RWPE1 (cell line): ENCODE results near the gene HDAC4.

ENCODE experiments used
- CTCF ChIA-PET: fragments of 350-600 bp; sonication (Branson Sonifier 250); formaldehyde crosslinking; extraction: SDS; loops from one replicate; lab custom pipeline; 2021; lab: Yijun Ruan, JAX
- POLR2A ChIA-PET: fragments of 400-600 bp; formaldehyde crosslinking; extraction: SDS; loops from one replicate; lab custom pipeline; 2020; ENCODE audit warnings: antibody characterized with exemption; ENCODE audit not compliant: low non-redundant PET; lab: Yijun Ruan, JAX
- DNase-seq: peaks from one replicate; pipeline ENCODE4 v3.0.0; 2012; ENCODE audit warnings: low spot score
- H3K27ac ChIP-seq: fragments of 450-650 bp; 2 replicates; pipeline ENCODE4 v1.5.1; 2017
- TF ChIP-seq, protein P1 (sequence below): fragments of 450-650 bp; conservative IDR thresholded peaks from 2 replicates; pipeline ENCODE4 v1.5.1; 2017; ENCODE audit warnings: low read depth, mild to moderate bottlenecking

The HDAC4 gene

DNA sequence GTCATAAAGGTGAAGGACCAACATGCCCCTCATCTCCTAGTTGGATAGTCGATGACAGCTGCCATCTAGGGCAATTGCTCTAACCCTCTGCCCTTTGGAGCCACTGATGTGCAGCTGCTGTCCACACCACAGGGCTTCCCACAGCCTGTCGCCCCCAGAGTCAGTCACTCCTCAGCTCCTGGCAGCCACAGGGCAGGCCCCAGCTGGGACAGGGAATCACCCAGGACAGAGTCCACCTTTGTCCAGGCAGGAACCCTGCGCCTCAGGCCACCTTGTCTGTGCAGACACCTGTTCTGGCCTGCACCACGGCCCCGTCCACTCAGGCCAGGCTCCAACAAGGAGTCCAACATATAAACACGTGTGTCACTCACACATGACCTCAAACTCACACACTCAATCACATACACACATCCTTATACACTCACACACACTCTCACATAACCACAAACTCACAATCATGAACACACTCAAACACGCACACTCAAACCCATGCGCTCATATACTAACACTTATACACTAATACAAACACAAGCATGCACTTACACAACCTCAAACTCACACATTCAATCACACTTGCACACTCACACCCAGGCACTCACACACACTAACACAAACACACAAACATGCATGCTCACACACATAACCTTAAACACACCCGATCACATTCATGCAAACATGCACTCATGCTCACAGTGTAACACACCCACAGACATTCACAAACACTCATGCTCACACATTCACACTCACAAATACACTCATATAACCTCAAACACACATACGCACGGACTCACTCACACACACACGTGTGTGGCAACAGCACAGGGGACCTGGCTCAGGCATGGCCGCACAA is 29.7 kb downstream of the HDAC4 start:
- POLR2A ChIA-PET: no interaction called here
- H3K27ac ChIP-seq: no peak overlapping the region
- DNase-seq: no peak
- CTCF ChIA-PET: interaction anchor here (0.6 kb wide), 1 partner anchor 691 kb away, joined by 3 read pairs; no protein-coding TSS in a partner anchor
- TF ChIP-seq, protein P1, sequence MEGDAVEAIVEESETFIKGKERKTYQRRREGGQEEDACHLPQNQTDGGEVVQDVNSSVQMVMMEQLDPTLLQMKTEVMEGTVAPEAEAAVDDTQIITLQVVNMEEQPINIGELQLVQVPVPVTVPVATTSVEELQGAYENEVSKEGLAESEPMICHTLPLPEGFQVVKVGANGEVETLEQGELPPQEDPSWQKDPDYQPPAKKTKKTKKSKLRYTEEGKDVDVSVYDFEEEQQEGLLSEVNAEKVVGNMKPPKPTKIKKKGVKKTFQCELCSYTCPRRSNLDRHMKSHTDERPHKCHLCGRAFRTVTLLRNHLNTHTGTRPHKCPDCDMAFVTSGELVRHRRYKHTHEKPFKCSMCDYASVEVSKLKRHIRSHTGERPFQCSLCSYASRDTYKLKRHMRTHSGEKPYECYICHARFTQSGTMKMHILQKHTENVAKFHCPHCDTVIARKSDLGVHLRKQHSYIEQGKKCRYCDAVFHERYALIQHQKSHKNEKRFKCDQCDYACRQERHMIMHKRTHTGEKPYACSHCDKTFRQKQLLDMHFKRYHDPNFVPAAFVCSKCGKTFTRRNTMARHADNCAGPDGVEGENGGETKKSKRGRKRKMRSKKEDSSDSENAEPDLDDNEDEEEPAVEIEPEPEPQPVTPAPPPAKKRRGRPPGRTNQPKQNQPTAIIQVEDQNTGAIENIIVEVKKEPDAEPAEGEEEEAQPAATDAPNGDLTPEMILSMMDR: no peak

DNA sequence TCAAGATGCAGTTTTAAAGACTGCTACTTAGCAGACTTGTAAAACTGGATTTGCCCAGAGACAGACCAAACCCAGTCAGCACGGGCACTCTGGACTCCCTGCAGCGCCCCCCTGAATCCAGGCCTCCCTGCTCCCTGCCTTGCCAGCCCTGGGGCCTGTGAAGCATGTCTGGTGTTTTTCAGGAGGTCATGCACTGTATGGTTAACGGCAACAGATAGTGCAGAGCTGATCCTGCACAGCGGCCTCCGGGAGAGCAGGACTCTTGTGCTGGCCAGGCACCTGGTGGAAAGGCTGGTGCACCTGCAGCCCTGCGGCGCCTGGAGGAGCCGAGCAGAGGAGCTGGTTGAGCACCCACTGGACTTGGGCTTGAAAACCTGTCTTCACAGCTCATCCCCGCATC is 30.4 kb downstream of the HDAC4 start:
- ChIA-PET CTCF (interaction anchor here (0.6 kb wide), 1 partner anchor 691 kb away, joined by 3 read pairs; no protein-coding TSS in a partner anchor), POLR2A (no interaction called here)
- TF ChIP-seq, protein P1: no peak
- no peak overlapping the region for H3K27ac ChIP-seq
- no peak for DNase-seq

- no peak for DNase-seq
- H3K27ac ChIP-seq: no peak overlapping the region
- ChIA-PET POLR2A (no interaction called here), CTCF (no interaction called here)
- TF ChIP-seq, protein P1: no peak
These were observed 31.1 kb downstream of the HDAC4 start for GRCh38 chr2:239369631-239370161.

DNA sequence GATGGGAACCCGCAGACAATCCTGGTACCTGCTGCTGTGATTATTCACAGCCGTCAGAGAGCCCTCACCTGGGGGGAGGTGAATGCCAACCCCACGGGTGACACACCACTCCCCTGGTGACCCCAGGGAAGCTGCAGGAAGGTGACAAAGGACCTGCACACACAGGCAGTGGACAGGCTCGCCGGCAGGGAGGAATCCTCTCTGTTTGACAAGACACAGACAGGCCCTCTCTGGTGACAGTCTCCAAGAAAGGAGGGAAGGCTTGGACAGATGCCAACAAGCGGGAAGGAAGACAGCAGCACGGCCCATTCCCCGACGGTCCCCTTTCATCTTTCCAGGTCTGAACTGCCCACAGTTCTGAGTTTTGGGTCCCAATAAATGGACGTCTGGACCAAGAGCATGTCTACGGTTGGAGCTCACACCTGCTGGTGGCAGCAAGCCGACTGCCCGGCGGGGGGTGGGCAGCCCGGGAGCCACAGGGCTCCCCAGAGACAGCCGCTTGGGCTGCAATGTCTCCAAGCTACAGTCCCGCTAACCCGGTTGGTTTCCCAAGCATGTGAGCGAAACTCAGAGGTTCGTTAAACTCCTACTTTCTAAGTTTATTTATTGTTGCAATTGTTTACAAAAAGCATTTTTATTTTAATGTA is 31.8 kb downstream of the HDAC4 start:
- no peak for DNase-seq
- ChIA-PET POLR2A (no interaction called here), CTCF (no interaction called here)
- TF ChIP-seq, protein P1: no peak
- no peak overlapping the region for H3K27ac ChIP-seq

DNA sequence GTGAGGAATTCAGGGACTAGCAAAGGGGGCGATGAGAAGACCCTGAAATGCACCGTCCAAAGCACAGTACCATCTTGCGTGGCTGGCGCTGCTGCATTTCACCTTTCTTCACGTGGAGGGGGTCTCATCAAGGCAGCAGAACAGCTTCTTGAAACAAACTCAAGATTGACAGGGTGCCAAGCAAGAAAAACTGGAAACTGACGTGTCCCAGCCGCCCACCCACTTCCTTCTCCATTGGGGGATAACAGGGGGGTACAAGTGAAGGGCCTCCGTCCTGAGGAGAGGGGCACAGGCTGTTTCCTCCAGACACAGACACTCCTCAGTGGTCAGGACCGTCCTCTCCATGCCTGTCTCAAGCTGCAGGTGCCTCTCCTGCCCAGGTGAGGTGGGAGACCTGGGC is 32.5 kb downstream of the HDAC4 start:
- TF ChIP-seq, protein P1: no peak
- H3K27ac ChIP-seq: no peak overlapping the region
- no peak for DNase-seq
- CTCF ChIA-PET: no interaction called here
- POLR2A ChIA-PET: no interaction called here

DNA sequence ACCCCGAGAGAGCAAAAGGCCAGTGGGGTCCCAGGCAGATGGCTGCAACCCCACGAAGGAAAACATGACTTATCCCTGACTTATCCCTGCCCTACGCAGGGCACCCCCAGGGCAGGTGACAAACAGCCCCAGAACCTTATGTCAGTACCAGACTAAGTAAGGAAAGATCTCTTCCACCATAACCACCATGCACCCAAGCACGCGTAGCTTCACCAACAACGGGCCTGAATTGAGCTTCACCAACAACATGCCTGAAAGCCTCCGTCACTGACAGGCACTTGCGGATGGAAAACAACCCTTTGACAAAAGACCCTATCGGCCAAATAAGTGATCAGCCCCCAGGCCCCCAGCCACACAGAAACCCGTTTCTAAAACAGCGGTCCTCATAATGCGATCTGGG is 34.1 kb downstream of the HDAC4 start:
- POLR2A ChIA-PET: no interaction called here
- DNase-seq: no peak
- CTCF ChIA-PET: no interaction called here
- TF ChIP-seq, protein P1: no peak
- no peak overlapping the region for H3K27ac ChIP-seq
